ENCODE results near the gene TMOD1.

GRCh38 chr9:97487107-97487506 is 14.4 kb upstream of the TMOD1 start:
- TF ChIP-seq POLR2A (IDR thresholded peaks at IDR 0.05; ENCODE audit: low read depth, low read length) = no peak
- 0 out of 6 replicates have a peak, but pooled peaks of 1 of the 3 experiments have one; percentile 17 for TF ChIP-seq CTCF (IDR thresholded peaks at IDR 0.05 in 2 of 3, conservative IDR thresholded peaks at IDR 0.05 in 1 of 3; ENCODE audit: control insufficient read depth in 2 of 3, extremely low read depth in 1 of 3, insufficient read depth in 1 of 3, low read depth in 3 of 3, low read length in 3 of 3)
- TF ChIP-seq EZH2 (IDR thresholded peaks at IDR 0.05; ENCODE audit: borderline replicate concordance, control insufficient read depth, low read depth, low read length) = no peak
- no peak for TF ChIP-seq ELK1 (IDR thresholded peaks at IDR 0.05; ENCODE audit: low read depth, low read length)
- no peak for TF ChIP-seq YY1 (IDR thresholded peaks at IDR 0.05; ENCODE audit: low read depth, low read length)
